LoVo (cell line): ENCODE data around the gene HNRNPA2B1.
"Not testable (repeated sequence)": the region's sequence is repeated elsewhere in the genome, so short reads cannot be mapped to it uniquely, and the experiment has no call there.

Experiments
- DNase-seq: peaks from one replicate; pipeline ENCODE4 v3.0.0-alpha.2; 2016; ENCODE audit warnings: low spot score

The HNRNPA2B1 gene

DNA sequence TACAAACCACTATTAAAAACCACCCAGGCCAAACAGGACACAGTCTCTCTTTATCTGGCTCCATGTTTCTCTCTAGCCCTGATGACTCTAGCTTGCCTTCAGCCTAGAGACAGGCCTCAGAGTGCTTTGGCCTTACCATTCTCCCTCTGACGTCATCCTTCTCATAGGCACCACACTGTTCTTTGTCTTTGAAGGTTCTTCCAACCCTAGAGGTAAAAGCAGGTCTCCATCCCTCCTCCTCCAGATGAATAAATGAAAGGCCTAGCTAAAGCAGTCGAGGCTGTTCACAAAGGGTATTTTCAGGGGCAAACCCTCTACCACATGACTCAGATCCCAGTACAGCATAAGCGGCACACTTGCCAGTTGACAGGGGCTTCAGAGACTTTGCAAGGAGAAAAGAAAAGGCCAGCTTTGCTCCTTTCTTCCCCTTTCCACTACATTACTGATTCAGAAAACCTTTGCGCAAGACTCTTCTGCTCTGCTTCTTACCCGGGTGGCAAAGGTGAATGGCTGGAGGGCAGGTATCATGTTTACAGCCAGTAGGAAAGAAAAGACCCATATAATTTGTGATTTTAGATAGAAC is 33.8 kb downstream of the HNRNPA2B1 start:
- no peak for DNase-seq

DNA sequence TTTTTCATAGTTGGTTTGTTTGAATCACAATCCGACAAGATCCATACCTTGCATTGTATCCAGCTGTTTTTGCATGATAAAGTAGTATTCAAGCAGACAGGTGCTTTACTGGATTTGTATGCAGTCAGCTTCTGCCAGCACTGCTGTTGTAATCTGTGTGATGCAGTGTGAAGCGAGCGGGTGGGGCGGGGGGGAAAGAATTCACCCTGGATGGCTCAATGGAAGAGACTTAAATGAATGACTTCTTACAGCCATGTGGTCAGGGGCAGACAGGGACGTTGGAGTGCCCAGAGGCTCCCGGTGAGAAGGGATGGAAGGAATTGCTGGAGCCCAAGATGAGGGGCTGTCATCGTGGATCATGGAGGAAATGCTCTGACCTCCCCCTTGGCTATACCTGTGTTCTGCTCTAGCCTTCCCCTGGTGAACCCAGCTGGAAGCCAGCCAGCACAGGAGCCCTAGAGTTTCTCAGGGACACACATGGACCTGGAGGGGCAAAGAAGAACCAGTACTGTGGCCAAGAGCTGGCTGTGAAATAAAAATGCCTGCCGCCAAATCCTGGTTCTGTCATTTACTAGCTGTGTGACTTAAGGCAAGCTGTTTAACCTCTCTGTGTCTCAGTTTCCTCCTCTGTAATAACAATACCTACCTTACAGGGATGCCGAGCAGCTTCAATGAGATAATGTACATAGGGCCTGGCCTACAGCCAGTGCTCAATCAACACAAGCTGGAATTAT is 34.4 kb downstream of the HNRNPA2B1 start:
- DNase-seq = no peak

DNA sequence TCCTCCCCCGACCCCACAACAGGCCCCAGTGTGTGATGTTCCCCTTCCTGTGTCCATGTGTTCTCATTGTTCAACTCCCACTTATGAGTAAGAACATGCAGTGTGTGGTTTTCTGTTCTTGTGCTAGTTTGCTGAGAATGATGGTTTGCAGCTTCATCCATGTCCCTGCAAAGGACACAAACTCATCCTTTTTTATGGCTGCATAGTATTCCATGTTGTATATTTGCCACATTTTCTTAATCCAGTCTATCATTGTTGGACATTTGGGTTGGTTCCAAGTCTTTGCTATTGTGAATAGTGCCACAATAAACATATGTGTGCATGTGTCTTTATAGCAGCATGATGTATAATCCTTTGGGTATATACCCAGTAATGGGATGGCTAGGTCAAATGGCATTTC is 36.7 kb downstream of the HNRNPA2B1 start:
- DNase-seq = not testable (repeated sequence)

DNA sequence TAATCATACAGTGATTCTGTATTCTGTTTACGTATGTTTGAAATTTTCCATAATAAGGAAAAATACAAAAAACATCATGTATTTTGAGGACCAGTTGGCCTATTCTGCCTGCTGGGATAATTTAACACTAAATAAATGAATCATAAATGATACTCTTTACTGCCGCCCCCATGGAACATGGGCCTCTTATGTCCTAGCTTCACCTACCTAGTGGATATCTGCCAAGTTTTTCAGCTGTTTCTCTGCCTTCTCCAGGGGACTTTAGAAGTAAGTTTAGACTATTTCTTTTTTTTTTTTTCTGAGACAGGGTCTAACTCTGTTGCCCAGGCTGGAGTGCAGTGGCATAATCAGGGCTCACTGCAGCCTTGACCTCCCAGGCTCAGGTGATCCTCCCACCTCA is 38.1 kb downstream of the HNRNPA2B1 start:
- no peak for DNase-seq

DNA sequence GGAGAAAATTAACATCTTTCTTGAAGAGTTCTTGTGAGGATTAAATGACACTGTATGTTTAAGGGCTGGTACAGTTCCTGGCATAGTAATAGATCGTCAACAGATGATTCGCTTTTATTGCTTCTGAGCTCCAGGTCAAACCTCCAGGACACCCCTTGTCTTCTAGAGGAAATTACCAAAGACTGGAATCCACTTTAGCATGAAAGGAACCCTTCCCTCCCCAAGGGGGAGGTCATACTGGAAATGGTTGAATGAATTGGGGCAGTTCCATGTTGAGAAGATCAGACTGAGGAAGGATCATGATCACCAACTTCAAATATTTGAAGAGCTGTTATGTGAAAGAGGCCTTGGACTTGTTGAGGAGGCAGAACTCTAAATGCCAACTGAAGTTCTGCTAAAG is 39.6 kb downstream of the HNRNPA2B1 start:
- no peak for DNase-seq

DNA sequence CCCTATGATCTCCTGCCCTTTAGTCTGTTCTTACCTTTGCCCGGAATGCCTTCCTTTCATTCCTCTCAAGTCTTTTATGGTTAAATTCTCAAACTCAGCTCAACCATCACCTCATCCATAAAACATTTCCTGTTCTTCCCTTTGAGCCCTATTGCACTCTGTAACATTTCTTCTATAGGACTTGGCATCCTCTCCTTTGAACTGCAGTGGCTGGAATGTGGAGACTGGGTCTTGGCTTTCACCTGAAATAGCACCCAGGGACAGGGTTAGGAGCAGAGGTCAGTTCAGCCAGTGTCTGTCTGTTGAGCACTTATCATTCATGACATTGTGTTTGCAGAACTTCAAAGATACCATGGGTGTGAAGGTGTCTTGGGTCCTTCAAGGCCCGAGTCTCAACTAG is 41.3 kb downstream of the HNRNPA2B1 start:
- no peak for DNase-seq

DNA sequence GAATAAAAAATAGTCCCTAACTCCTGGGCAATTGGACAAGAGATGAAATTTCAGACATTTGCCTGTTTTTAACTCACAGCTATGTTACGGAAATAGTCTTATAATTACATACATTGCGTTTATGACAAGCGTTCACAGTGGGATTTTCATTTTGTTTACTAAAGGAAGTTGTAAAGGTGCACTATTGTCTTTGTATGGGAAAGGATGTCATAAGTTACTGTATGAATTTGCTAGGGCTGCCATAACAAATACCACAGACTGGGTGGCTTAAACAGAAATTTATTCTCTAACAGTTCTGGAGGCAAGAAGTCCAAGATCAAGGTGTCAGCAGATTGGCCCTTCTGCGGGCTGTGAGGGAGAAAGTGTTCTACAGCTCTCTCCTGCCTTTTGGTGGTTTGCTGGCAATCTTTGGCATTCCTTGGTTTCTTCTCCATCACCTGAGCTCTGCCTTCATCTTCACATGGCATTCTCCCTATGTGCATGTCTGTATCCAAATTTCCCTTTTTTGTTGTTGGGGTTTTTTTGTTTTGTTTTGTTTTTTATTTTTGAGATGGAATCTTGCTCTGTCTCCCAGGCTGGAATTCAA is 42.9 kb downstream of the HNRNPA2B1 start:
- DNase-seq = no peak

DNA sequence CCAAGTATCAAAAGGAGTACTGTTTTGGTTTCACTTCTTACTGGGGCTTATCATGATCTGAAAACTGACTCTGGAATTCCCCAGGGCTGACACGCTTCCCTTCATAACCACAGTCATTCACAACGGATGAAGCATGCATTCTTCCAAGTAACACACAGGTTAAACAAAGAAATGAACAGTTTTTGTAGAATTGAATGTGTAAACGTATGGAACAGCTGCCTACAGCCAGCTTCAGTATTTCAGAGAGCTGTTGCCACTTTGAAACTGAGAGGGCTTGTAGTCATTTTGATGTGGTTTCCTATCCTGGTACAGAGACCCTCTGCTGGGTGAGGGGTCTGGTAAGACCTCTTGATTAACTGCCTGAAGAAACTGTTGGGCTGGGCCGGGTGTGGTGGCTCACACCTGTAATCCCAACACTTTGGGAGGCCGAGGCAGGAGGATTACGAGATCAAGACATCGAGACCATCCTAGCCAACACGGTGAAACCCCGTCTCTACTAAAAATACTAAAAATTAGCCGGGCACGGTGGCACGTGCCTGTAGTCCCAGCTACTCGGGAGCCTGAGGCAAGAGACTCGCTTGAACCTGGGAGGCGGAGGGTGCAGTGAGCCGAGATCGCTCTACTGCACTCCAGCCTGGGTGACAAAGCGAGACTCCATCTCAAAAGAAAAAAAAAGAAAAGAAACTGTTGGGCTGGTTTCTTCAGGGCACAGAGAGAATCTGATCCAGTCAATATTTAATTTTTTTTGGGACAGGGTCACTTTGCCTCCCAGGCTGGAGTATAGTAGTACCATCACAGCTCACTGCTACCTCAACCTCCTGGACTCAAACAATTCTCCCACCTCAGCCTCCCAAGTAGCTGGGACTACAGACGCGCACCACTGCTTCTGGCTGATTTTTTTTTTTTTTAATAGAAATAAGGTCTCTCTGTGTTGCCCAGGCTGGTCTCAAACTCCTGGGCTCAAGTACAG is 43.8 kb downstream of the HNRNPA2B1 start:
- peak; percentile 80 for DNase-seq

DNA sequence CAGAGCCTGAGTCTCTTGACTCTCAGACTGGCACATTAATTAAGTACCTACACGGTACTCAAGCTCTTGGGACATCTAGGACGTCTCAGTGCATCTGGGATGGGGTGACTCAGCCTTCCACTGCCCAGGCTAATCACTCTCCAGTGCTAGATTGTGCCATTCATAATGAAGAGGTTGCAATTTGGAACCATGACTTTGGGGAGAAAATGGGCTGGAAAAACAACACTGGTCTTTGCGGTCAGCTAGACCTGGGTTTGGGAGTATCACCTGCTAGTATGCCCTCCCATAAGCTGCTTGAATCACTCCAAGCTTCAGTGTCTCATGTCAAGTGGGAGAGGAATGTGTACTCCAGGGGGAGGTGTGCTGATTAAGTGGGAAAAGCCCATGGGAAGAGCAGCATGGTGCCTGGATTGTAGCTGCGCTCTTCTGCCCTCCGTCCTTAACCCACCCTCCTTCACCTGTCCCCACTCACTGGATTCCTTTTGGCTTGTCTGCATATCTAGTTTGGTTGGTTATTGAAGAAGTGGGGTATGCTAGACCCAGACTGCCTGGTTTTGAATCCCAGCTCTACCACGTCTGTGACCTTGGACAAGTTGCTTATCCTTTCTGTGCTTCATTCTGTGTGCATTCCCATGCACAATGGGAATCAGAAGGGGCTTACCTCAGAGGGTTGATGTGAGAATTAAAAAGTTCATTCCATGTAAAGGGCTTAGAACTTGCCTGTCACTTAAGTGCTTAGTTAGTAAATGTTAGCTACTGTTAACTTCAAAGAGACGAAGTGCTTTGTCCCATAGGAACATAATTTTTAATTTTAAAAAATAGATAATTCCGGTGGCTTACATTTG is 44.8 kb downstream of the HNRNPA2B1 start:
- peak; percentile 64 for DNase-seq

DNA sequence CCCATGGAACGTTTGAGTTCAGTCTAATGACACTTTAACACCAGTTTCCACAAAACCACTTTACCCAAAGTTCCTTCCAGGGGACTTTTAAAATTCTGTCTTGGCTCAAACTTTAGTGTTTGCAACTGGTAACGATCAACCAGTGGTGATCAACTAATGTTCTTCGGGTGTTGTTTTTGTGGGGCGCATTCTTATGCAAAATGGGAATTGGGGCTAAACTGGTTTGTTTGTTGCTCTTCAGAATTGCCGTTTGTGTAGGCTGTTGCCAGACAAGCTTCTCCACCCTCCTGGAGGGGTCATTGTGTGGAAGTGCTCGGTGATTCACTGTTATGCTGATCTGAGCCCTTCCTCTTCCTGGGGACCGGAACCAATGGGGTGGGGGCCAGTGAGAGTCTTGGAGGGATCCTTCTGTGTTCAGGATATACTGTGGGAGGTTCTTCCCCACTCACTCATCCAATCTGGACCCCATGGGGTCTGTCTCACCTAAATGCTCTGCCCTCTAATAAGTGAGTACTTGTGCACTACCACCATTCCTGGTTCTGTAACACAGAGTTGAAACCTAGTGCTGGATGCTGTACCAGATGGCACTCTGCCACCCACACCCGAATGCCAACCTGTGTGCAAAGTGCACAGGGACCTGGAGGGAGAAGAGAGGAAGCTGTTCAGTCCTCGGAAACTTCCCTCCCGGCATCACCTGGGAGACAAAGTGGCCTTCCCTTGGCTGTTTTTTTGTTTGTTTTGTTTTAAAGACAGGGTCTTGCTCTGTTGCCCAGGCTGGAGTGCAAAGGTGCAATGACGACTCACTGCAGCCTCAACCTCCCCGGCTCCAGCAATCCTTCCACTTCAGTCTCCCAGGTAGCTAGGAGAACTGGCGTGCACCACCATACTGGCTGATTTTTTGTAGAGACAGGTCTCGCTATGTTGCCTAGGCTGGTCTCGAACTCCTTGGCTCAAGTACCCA is 46.4 kb downstream of the HNRNPA2B1 start:
- DNase-seq = peak; percentile 55

DNA sequence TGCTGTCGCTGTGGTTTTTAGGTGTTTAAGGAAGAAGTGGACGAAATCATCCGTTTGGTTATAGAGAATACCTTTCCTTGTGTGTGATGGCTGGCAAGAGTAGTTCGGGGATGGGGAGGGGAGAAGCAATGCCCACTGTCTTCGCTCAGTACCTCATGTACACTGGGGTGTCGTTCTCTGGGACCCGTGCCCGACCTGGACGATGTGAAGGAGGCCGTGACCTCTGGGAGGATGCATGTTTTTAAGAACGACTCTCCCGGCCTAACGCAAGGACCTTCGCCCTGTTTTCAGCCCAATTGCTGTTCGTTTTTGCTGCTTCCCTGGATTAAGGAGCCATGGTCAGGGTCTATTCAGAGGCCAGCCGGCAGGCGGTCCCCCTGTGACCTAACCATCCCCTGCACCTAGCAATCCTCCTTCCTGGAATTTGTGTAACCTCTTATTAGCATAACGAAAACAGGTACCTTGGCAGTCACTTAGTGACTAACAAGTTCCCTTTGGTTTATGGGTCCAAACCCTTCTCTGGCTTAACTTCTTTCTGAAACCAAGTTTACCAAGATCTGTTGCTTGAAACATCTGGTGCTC is 47.2 kb downstream of the HNRNPA2B1 start:
- DNase-seq = peak; percentile 53

DNA sequence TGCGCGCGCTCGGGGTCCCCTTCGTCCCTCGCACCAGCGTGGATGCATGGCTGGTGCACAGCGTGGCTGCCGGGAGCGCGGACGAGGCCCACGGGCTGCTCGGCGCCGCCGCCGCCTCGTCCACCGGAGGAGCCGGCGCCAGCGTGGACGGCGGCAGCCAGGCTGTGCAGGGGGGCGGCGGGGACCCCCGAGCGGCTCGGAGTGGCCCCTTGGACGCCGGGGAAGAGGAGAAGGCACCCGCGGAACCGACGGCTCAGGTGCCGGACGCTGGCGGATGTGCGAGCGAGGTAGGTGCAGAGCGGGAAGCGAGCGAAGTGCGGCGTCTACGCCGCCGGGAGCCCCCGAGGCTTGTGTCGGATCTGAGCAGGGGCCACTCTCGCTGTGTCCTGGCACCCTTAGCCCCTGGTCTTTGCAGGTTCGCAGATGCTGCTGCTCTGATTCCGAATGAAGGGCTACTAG is 47.7 kb downstream of the HNRNPA2B1 start:
- not testable (repeated sequence) for DNase-seq

DNA sequence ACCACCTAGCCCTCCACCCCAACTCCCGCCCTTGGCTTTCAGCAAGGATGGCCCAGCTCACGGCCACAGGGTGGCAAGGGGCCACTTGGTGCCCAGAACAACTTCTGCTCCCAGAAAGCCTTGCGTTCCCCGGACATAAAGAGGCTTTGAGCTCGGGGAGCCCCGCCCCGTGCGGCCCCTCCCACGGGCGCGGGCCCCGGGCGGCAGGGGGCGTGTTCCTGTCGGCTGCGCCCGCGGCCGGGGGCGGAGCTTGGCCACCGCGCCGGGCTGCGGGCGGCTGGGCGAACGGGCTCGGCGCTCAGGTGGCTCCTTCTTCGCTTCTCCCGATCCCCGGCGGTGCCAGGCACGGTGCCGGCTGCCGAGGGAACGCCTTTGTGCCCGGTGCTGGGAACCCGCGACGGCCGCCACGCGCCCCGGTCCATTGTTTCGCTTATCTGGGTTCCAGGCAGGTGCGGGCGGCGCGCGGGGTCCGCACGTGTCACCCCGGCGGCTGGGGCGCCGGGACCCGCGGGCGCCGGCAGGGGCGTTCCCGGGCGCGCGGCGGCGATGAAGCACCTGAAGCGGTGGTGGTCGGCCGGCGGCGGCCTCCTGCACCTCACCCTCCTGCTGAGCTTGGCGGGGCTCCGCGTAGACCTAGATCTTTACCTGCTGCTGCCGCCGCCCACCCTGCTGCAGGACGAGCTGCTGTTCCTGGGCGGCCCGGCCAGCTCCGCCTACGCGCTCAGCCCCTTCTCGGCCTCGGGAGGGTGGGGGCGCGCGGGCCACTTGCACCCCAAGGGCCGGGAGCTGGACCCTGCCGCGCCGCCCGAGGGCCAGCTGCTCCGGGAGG is 48.4 kb downstream of the HNRNPA2B1 start, which contains the start of gene NFE2L3:
Gene NFE2L3 (plus strand): TSS at position 246 of the 829 bp plus-strand sequence. CDS start 301 bp downstream, at position 547.
- DNase-seq = peak; percentile 95

DNA sequence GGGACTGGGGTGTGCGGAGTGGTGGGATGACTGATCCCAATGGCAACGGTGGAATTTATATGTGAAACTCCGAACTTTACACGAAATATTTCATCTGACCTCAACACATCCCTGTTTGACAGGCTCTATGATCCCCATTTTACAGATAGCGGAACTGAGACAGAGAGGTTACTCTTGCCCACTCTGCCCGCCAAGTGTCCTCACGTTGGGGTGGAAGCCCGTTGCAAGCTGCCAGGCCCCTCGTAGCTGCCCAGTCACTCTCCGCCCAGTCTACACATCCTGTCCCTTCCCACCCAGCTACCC is 48.9 kb downstream of the HNRNPA2B1 start:
- DNase-seq = no peak

DNA sequence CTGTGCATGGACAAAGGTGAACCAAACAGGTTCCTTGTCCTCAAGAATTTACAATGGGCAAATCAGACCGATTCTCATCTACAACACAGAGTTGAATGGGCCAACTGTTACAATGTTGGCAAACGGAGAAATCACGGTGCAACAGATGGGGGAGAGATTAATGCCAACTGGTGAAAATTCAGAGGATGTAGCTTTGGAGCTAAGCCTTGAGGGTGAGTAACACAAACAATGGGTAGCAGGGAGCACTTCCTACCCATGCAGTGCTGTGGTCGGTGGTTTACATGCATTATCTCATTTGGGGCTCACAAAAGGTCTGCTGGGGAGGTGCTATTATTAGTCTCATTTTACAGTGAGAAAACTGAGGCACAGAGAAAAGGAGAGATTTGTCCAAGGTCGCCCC is 49.5 kb downstream of the HNRNPA2B1 start:
- DNase-seq = no peak

DNA sequence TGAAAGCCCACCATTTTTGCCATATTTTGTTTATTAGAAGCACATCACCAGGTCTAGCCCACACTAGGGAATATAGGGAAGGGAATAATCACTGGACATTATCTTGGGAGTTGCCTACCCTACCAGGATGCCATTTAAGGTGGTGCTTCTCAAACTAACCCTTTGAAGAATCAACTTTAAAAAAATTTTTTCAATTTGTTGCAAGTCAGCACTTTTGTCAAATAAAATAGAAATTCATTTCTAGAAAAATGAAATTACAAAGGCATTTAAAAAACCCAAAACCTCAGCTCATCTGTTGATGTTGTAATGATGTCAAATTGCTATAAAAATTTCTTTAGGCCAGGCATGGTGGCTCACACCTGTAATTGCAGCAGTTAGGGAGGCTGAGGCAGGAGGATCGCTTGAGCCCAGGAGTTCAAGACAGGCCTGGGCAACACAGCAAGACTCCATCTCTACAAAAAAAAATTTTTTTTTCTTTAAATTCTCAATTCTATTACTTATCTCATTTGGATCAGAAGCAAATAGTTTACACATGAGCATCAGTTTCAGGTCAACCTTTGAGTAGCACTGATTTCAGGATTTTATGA is 51.1 kb downstream of the HNRNPA2B1 start:
- no peak for DNase-seq

DNA sequence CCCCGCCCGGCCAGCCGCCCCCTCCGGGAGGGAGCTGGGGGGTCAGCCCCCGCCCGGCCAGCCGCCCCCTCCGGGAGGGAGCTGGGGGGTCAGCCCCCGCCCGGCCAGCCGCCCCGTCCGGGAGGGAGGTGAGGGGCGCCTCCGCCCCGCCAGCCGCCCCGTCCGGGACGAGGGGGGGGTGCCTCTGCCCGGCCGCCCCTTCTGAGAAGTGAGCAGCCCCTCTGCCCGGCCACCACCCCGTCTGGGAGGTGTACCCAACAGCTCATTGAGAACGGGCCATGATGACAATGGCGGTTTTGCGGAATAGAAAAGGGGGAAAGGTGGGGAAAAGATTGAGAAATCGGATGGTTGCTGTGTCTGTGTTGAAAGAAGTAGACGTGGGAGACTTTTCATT is 52.2 kb downstream of the HNRNPA2B1 start:
- not testable (repeated sequence) for DNase-seq

DNA sequence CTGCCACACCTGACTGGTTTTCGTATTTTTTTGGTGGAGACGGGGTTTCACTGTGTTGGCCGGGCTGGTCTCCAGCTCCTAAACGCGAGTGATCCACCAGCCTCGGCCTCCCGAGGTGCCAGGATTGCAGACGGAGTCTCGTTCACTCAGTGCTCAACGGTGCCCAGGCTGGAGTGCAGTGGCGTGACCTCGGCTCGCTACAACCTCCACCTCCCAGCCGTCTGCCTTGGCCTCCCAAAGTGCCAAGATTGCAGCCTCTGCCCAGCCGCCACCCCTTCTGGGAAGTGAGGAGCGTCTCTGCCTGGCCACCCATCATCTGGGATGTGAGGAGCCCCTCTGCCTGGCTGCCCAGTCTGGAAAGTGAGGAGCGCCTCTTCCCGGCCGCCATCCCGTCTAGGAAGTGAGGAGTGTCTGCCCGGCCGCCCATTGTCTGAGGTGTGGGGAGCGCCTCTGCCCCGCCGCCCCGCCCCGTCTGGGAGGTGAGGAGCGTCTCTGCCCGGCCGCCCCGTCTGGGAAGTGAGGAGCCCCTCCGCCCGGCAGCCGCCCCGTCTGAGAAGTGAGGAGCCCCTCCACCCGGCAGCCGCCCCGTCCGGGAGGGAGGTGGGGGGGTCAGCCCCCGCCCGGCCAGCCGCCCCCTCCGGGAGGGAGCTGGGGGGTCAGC is 52.8 kb downstream of the HNRNPA2B1 start:
- not testable (repeated sequence) for DNase-seq
